Osteoblast (primary cell): ENCODE data around the gene TSTD2. TPM values are rescaled to one million over a fixed set of nuclear protein-coding genes. Genes with fewer than 3 reads are reported as not detected.

Experiments used
- DNase-seq: peaks from one replicate; pipeline ENCODE4 v3.0.0; 2011; ENCODE audit warnings: low spot score, mixed read lengths; ENCODE audit not compliant: insufficient read length; ENCODE audit errors: missing footprints
- H2AFZ ChIP-seq: 2 replicates; pipeline ENCODE4 v1.6.0; 2011; ENCODE audit warnings: mild to moderate bottlenecking, low read length
- H3K27ac ChIP-seq: 2 replicates; pipeline ENCODE4 v1.5.1; 2011; ENCODE audit warnings: mild to moderate bottlenecking, low read depth, low read length, moderate library complexity
- H3K27me3 ChIP-seq: 2 replicates; pipeline ENCODE4 v1.6.0; 2012; ENCODE audit warnings: mild to moderate bottlenecking, control low read depth, inconsistent platforms, low read length, moderate library complexity; ENCODE audit not compliant: insufficient read depth
- H3K36me3 ChIP-seq: 2 replicates; pipeline ENCODE4 v1.5.1; 2011; ENCODE audit warnings: mild to moderate bottlenecking, low read length, control low read depth, moderate library complexity; ENCODE audit not compliant: insufficient read depth
- H3K4me1 ChIP-seq: 2 replicates; pipeline ENCODE4 v1.5.1; 2011; ENCODE audit warnings: mild to moderate bottlenecking, low read length, control low read depth, moderate library complexity; ENCODE audit not compliant: insufficient read depth
- H3K4me2 ChIP-seq: 2 replicates; pipeline ENCODE4 v1.6.0; 2011; ENCODE audit warnings: mild to moderate bottlenecking, low read length; ENCODE audit not compliant: insufficient read depth
- H3K4me3 ChIP-seq: fragments of 200-600 bp; sonication (generic); 3 replicates; pipeline ENCODE4 v1.5.1; 2012; ENCODE audit warnings: mild to moderate bottlenecking, low read length, inconsistent platforms; ENCODE audit not compliant: insufficient read depth
- H3K79me2 ChIP-seq: 2 replicates; pipeline ENCODE4 v1.6.0; 2012; ENCODE audit warnings: mild to moderate bottlenecking, low read length, control low read depth, inconsistent platforms; ENCODE audit not compliant: insufficient read depth
- H3K9me3 ChIP-seq: 2 replicates; pipeline ENCODE4 v1.5.1; 2011; ENCODE audit warnings: low read depth, low read length, control low read depth
- H4K20me1 ChIP-seq: 2 replicates; pipeline ENCODE4 v1.6.0; 2012; ENCODE audit warnings: mild to moderate bottlenecking, low read length, control low read depth; ENCODE audit not compliant: insufficient read depth
- total RNA-seq: library from RNA; depleted of rRNA; stranded (reverse); fragments of >200 nt; gene quantifications from 2 replicates; pipeline ENCODE4 v1.2.3, GENCODE V29; 2012
- TF ChIP-seq, protein P1 (sequence below): IDR thresholded peaks from 2 replicates; pipeline ENCODE4 v1.5.1; 2011; ENCODE audit warnings: mild to moderate bottlenecking, low read depth, low read length, moderate library complexity; ENCODE audit errors: extremely low read depth

The TSTD2 gene
- total RNA-seq, 1 donor = 16.3 TPM

DNA sequence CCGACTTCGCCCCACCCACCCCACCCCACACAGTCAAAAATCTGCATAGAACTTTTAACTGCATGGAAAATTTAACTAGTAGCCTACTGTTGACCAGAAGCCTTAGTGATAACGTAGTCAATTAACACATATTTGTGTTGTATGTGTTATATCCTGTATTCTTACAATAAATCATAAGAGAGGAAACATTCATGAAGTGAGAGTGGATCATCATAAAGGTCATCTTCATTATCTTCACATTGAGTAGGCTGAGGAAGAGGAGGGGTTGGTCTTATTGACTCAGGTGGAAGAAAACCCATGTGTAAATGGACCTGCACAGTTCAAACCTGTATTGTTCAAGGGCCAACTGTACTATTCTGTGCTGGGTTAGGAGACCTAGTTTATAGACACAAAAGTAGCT is 32.6 kb upstream of the TSTD2 start:
- no peak for DNase-seq
- no peaks in the 10 kb centered on the region for H3K79me2 ChIP-seq
- no peaks in the 10 kb centered on the region for H4K20me1 ChIP-seq
- no peaks in the 10 kb centered on the region for H3K4me1 ChIP-seq
- no peak overlapping the region for H3K4me2 ChIP-seq
- peaks cover 87% of the 10 kb centered on the region for H3K36me3 ChIP-seq
- no peak overlapping the region for H3K27ac ChIP-seq
- H2AFZ ChIP-seq = no peak overlapping the region
- TF ChIP-seq, protein P1, sequence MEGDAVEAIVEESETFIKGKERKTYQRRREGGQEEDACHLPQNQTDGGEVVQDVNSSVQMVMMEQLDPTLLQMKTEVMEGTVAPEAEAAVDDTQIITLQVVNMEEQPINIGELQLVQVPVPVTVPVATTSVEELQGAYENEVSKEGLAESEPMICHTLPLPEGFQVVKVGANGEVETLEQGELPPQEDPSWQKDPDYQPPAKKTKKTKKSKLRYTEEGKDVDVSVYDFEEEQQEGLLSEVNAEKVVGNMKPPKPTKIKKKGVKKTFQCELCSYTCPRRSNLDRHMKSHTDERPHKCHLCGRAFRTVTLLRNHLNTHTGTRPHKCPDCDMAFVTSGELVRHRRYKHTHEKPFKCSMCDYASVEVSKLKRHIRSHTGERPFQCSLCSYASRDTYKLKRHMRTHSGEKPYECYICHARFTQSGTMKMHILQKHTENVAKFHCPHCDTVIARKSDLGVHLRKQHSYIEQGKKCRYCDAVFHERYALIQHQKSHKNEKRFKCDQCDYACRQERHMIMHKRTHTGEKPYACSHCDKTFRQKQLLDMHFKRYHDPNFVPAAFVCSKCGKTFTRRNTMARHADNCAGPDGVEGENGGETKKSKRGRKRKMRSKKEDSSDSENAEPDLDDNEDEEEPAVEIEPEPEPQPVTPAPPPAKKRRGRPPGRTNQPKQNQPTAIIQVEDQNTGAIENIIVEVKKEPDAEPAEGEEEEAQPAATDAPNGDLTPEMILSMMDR = no peak
- H3K27me3 ChIP-seq = no peaks in the 10 kb centered on the region
- H3K4me3 ChIP-seq = no peak overlapping the region
- no peaks in the 10 kb centered on the region for H3K9me3 ChIP-seq

DNA sequence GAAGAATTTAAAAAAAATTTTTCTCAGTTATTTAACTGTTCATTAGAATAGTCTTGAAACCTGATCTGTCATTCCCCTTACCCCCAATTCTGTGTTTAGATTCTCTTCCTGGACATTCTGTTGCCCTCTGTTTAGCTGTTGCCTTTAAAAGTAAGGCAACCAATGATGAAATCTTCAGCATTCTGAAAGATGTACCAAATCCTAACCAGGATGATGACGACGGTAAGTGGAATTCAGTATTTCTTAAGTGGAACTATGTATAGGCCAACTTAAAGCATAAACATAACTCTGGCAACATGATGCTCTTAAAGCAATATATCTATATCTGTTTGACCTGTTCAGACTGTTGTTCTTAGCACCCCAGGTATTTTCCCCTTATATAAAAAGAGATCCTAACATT is 27.7 kb upstream of the TSTD2 start:
- no peak overlapping the region for H3K4me2 ChIP-seq
- H3K4me3 ChIP-seq = no peak overlapping the region
- H3K36me3 ChIP-seq = peaks cover 86% of the 10 kb centered on the region
- no peaks in the 10 kb centered on the region for H3K9me3 ChIP-seq
- DNase-seq = no peak
- H2AFZ ChIP-seq = no peak overlapping the region
- H3K27ac ChIP-seq = no peak overlapping the region
- H3K27me3 ChIP-seq = no peaks in the 10 kb centered on the region
- TF ChIP-seq, protein P1 = no peak
- H4K20me1 ChIP-seq = no peaks in the 10 kb centered on the region
- H3K4me1 ChIP-seq = no peaks in the 10 kb centered on the region
- H3K79me2 ChIP-seq = no peaks in the 10 kb centered on the region

DNA sequence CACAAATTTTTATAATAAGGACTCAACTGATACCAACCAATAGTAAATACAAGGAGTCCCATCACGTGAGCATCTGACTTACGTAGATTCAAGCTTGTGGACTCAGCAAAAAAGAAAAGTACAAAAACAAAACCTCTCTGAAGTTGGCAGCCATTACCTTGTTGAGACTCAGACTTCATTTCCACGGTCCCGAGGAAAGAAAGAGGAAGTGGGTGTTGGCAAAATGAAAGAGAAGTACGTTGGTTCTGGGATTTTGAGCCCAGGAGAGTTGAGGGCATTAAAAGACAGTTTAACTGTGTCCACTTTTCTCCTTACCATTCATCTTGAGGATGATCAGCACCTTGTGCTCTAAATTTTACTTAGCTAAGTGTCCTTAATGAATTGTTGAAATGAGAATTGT is 27.2 kb upstream of the TSTD2 start:
- H3K79me2 ChIP-seq = no peaks in the 10 kb centered on the region
- H3K27ac ChIP-seq = no peak overlapping the region
- H2AFZ ChIP-seq = no peak overlapping the region
- no peak overlapping the region for H3K4me2 ChIP-seq
- H3K4me1 ChIP-seq = no peaks in the 10 kb centered on the region
- TF ChIP-seq, protein P1 = no peak
- no peaks in the 10 kb centered on the region for H4K20me1 ChIP-seq
- peaks cover 88% of the 10 kb centered on the region for H3K36me3 ChIP-seq
- no peak overlapping the region for H3K4me3 ChIP-seq
- H3K27me3 ChIP-seq = no peaks in the 10 kb centered on the region
- H3K9me3 ChIP-seq = no peaks in the 10 kb centered on the region
- DNase-seq = no peak

DNA sequence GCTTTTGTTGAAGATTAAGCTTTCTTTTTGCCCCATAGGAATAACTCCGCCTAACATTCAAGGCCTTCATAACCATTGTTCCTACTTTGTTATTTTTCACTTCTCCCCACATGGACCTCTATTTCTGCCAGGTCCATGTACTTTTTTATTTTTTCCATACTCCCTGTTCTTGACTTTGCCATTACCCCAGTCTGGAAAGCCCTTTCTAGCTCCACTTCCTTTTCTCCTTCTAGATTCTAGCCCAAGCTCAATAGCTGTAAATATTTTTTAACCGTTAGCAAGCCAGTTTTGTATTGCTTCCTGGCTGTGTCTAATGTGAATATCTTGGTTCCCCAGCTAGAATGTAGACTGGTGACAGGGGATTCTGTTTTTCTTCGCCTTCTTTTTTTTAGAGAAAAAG is 26.6 kb upstream of the TSTD2 start:
- no peak for DNase-seq
- TF ChIP-seq, protein P1 = no peak
- H3K9me3 ChIP-seq = no peaks in the 10 kb centered on the region
- H3K4me1 ChIP-seq = no peaks in the 10 kb centered on the region
- no peaks in the 10 kb centered on the region for H4K20me1 ChIP-seq
- peaks cover 86% of the 10 kb centered on the region for H3K36me3 ChIP-seq
- H3K79me2 ChIP-seq = no peaks in the 10 kb centered on the region
- no peak overlapping the region for H3K27ac ChIP-seq
- H3K27me3 ChIP-seq = no peaks in the 10 kb centered on the region
- H3K4me2 ChIP-seq = no peak overlapping the region
- H2AFZ ChIP-seq = no peak overlapping the region
- H3K4me3 ChIP-seq = no peak overlapping the region
